Progenitor cell of endocrine pancreas (in vitro differentiated cells): ENCODE results near the gene OR5H14. TPM values are rescaled to one million over a fixed set of nuclear protein-coding genes. Genes with fewer than 3 reads are reported as not detected.

Experiments
- DNase-seq: peaks from one replicate; pipeline ENCODE4 v3.0.0; 2021; ENCODE audit warnings: low spot score; ENCODE audit not compliant: unreplicated experiment
- H3K27ac Mint-ChIP-seq: 2 replicates; pipeline ENCODE4 v1.8.0; 2021; ENCODE audit warnings: mild to moderate bottlenecking, moderate library complexity, mixed read lengths
- H3K27me3 Mint-ChIP-seq: 2 replicates; pipeline ENCODE4 v1.8.0; 2021; ENCODE audit warnings: mixed read lengths
- H3K36me3 Mint-ChIP-seq: 2 replicates; pipeline ENCODE4 v1.8.0; 2022; ENCODE audit warnings: mixed read lengths; ENCODE audit not compliant: insufficient read depth
- H3K4me1 Mint-ChIP-seq: 2 replicates; pipeline ENCODE4 v1.8.0; 2021; ENCODE audit warnings: low read depth, mixed read lengths
- H3K4me3 Mint-ChIP-seq: 2 replicates; pipeline ENCODE4 v1.8.0; 2021; ENCODE audit warnings: low read depth, mild to moderate bottlenecking, moderate library complexity, mixed read lengths
- H3K9me3 Mint-ChIP-seq: 2 replicates; pipeline ENCODE4 v1.8.0; 2021; ENCODE audit warnings: low read depth, mixed read lengths
- CTCF ChIP-seq: fragments of 200-600 bp; sonication (generic); IDR thresholded peaks from one replicate; pipeline ENCODE4 v1.5.0; 2021; ENCODE audit warnings: antibody characterized with exemption, mild to moderate bottlenecking; ENCODE audit not compliant: unreplicated experiment
- total RNA-seq: library from RNA; stranded (reverse); gene quantifications from 2 replicates; pipeline ENCODE4 v1.2.1, GENCODE V29; 2021

OR5H14 gene
- total RNA-seq, 1 donor from 2014 or later = not detected

- no peaks in the 10 kb centered on the region for H3K27me3 Mint-ChIP-seq
- no peaks in the 10 kb centered on the region for H3K9me3 Mint-ChIP-seq
- no peak for DNase-seq
- no peaks in the 10 kb centered on the region for H3K36me3 Mint-ChIP-seq
- no peak overlapping the region for H3K27ac Mint-ChIP-seq
- no peaks in the 10 kb centered on the region for H3K4me1 Mint-ChIP-seq
- H3K4me3 Mint-ChIP-seq = no peak overlapping the region
- TF ChIP-seq CTCF = no peak
These were observed 51.7 kb downstream of the OR5H14 start for GRCh38 chr3:98199020-98199419.

Other genes with a start within 250 kb of the OR5H14 start
- 16.4 and 18.2 TPM in 2 replicates for gene RIOX2, start 175.0 kb upstream of the OR5H14 start, total RNA-seq
- not detected in 2 replicates for gene GABRR3, start 112.2 kb upstream of the OR5H14 start, total RNA-seq
- gene OR5AC2, start 60.3 kb upstream of the OR5H14 start, total RNA-seq = not detected in 2 replicates
- gene OR5H1, start 16.8 kb upstream of the OR5H14 start, total RNA-seq = not detected in 2 replicates
- not detected in 2 replicates for gene OR5H15, start 19.2 kb downstream of the OR5H14 start, total RNA-seq
- gene OR5H6, start 116.8 kb downstream of the OR5H14 start, total RNA-seq = not detected in 2 replicates
- gene OR5H2, start 135.0 kb downstream of the OR5H14 start, total RNA-seq = not detected in 2 replicates
- not detected in 2 replicates for gene OR5K4, start 206.4 kb downstream of the OR5H14 start, total RNA-seq
- gene OR5K3, start 243.2 kb downstream of the OR5H14 start, total RNA-seq = not detected in 2 replicates